HepG2 (cell line): Measurements from ENCODE around the gene TBC1D16. TPM values are rescaled to one million over a fixed set of nuclear protein-coding genes. Genes with fewer than 3 reads are reported as not detected.

Experiments used
- AFF4 ChIP-seq: sonication (generic); formaldehyde crosslinking; IDR thresholded peaks from 2 replicates; pipeline ENCODE4 v1.4.0; 2020; ENCODE audit warnings: missing genetic modification reagents
- AHR ChIP-seq: IDR thresholded peaks from 2 replicates; pipeline ENCODE4 v1.6.1; 2018; ENCODE audit warnings: missing genetic modification reagents, missing compliant biosample characterization
- ARHGAP35 ChIP-seq: sonication (generic); formaldehyde crosslinking; IDR thresholded peaks from 2 replicates; pipeline ENCODE4 v1.9.0; 2022; ENCODE audit warnings: mild to moderate bottlenecking, inconsistent platforms, moderate library complexity, missing genetic modification reagents, borderline replicate concordance
- DNMT1 ChIP-seq: sonication (generic); formaldehyde crosslinking; IDR thresholded peaks from 2 replicates; pipeline ENCODE4 v1.5.1; 2020; ENCODE audit warnings: mild to moderate bottlenecking, missing genetic modification reagents
- GFI1 ChIP-seq: sonication (generic); formaldehyde crosslinking; IDR thresholded peaks from 2 replicates; pipeline ENCODE4 v1.5.0; 2020; ENCODE audit warnings: missing genetic modification reagents, mild to moderate bottlenecking, borderline replicate concordance
- HOMEZ ChIP-seq: IDR thresholded peaks from 2 replicates; pipeline ENCODE4 v1.6.1; 2016; ENCODE audit warnings: low read depth
- IKZF1 ChIP-seq: fragments of 450-650 bp; IDR thresholded peaks from 2 replicates; pipeline ENCODE4 v1.7.1; 2016
- SIX1 ChIP-seq: sonication (generic); formaldehyde crosslinking; IDR thresholded peaks from 2 replicates; pipeline ENCODE4 v1.4.0; 2020; ENCODE audit warnings: missing genetic modification reagents, borderline replicate concordance
- SYNCRIP ChIP-seq: fragments of 200-400 bp; formaldehyde crosslinking; IDR thresholded peaks from 2 replicates; pipeline ENCODE4 v1.6.1; 2018; ENCODE audit warnings: mild to moderate bottlenecking, low read depth, low read length; ENCODE audit not compliant: insufficient read depth
- TBX2 ChIP-seq: sonication (generic); formaldehyde crosslinking; IDR thresholded peaks from 2 replicates; pipeline ENCODE4 v1.5.0; 2020; ENCODE audit warnings: missing genetic modification reagents, mild to moderate bottlenecking, borderline replicate concordance
- TCF12 ChIP-seq, 2 experiments: fragments of 450-650 bp in 1 of 2; sonication (generic) in 1 of 2; formaldehyde crosslinking in 1 of 2; IDR thresholded peaks; 2 replicates each; pipeline versions ENCODE4 v1.6.1 to v1.8.0; 2017 to 2022; ENCODE audit warnings: antibody characterized with exemption in 1 of 2, mild to moderate bottlenecking in 1 of 2, missing genetic modification reagents in 1 of 2, moderate library complexity in 1 of 2
- ZNF44 ChIP-seq: sonication (generic); formaldehyde crosslinking; IDR thresholded peaks from 2 replicates; pipeline ENCODE4 v1.5.1; 2020; ENCODE audit warnings: mild to moderate bottlenecking, missing genetic modification reagents
- ZNF564 ChIP-seq: sonication (generic); formaldehyde crosslinking; IDR thresholded peaks from 2 replicates; pipeline ENCODE4 v1.8.1; 2023; ENCODE audit warnings: mild to moderate bottlenecking, missing genetic modification reagents
- ZNF615 ChIP-seq: sonication (generic); formaldehyde crosslinking; IDR thresholded peaks from 2 replicates; pipeline ENCODE4 v1.5.0; 2020; ENCODE audit warnings: mild to moderate bottlenecking, missing genetic modification reagents, borderline replicate concordance
- ZNF710 ChIP-seq: sonication (generic); formaldehyde crosslinking; IDR thresholded peaks from 2 replicates; pipeline ENCODE4 v1.5.0; 2020; ENCODE audit warnings: mild to moderate bottlenecking, missing genetic modification reagents, borderline replicate concordance
- ZNF766 ChIP-seq: sonication (generic); formaldehyde crosslinking; IDR thresholded peaks from 2 replicates; pipeline ENCODE4 v1.5.0; 2020; ENCODE audit warnings: missing genetic modification reagents, borderline replicate concordance
- ZSCAN31 ChIP-seq: sonication (generic); formaldehyde crosslinking; IDR thresholded peaks from 2 replicates; pipeline ENCODE4 v1.5.0; 2020; ENCODE audit warnings: low read depth, mild to moderate bottlenecking, missing genetic modification reagents
- polyA plus RNA-seq, 8 experiments: library from polyadenylated mRNA; depleted of rRNA in 3 of 8; stranded (reverse) in 7 of 8; unstranded in 1 of 8; fragments of >200 nt; fragmentation: Illumina TruSeq in 4 of 8; extraction: Trizol in 4 of 8; gene quantifications; 2 replicates each; pipeline versions ENCODE4 v1.2.1 to v1.2.3, GENCODE V29; 2011 to 2016; ENCODE audit warnings: low read depth in 4 of 8, missing spikeins in 1 of 8, mixed read lengths in 1 of 8; ENCODE audit not compliant: insufficient read depth in 1 of 8
- total RNA-seq, 5 experiments: library from RNA; depleted of rRNA; stranded (reverse); fragments of >200 nt; fragmentation: Illumina TruSeq; extraction: Trizol; gene quantifications; 2 replicates each; pipeline ENCODE4 v1.2.3, GENCODE V29; 2016; ENCODE audit warnings: low read depth in 1 of 5
- TF ChIP-seq, protein P1 (sequence below): sonication (generic); formaldehyde crosslinking; IDR thresholded peaks from 2 replicates; pipeline ENCODE4 v1.4.0; 2020; ENCODE audit warnings: missing genetic modification reagents

Gene TBC1D16
- total and polyA plus RNA-seq, 2 of the 13 experiments (the other 11 are each of a cell fraction or from before 2014, with no cell fraction given) = 14.9 to 24.9 TPM

GRCh38 chr17:79930877-79931816 lies 104.5 kb downstream of the TBC1D16 start (continued):
- TF ChIP-seq ZNF615 (CRISPR knock-in tag) = no peak
- TF ChIP-seq GFI1 (CRISPR knock-in tag) = no peak
- TF ChIP-seq ZNF44 = no peak
- no peak for TF ChIP-seq ZNF710 (CRISPR knock-in tag)
- 0 out of 2 replicates have a peak, but pooled peaks have one; percentile 38 for TF ChIP-seq ZNF564 (CRISPR knock-in tag)
- TF ChIP-seq AFF4 (CRISPR knock-in tag) = no peak
- TF ChIP-seq ARHGAP35 (CRISPR knock-in tag) = no peak
- TF ChIP-seq SYNCRIP = no peak
- no peak for TF ChIP-seq TCF12 (IDR thresholded peaks at IDR 0.05)
- TF ChIP-seq TCF12 (CRISPR knock-in tag; IDR thresholded peaks at IDR 0.05) = no peak
- no peak for TF ChIP-seq DNMT1 (CRISPR knock-in tag)
- TF ChIP-seq, protein P1, sequence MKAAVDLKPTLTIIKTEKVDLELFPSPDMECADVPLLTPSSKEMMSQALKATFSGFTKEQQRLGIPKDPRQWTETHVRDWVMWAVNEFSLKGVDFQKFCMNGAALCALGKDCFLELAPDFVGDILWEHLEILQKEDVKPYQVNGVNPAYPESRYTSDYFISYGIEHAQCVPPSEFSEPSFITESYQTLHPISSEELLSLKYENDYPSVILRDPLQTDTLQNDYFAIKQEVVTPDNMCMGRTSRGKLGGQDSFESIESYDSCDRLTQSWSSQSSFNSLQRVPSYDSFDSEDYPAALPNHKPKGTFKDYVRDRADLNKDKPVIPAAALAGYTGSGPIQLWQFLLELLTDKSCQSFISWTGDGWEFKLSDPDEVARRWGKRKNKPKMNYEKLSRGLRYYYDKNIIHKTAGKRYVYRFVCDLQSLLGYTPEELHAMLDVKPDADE (CRISPR knock-in tag) = no peak
- TF ChIP-seq AHR (CRISPR knock-in tag) = no peak
- TF ChIP-seq SIX1 = no peak
- TF ChIP-seq HOMEZ (CRISPR knock-in tag) = no peak; the same call in 1 of the 2 replicates
- TF ChIP-seq IKZF1 = no peak
- no peak for TF ChIP-seq ZNF766 (CRISPR knock-in tag)
- no peak for TF ChIP-seq TBX2 (CRISPR knock-in tag)
- no peak for TF ChIP-seq ZSCAN31
